Activated naive CD8-positive, alpha-beta T cell (primary cell): ENCODE data around the gene GHITM.
"Not testable (repeated sequence)": the region's sequence is repeated elsewhere in the genome, so short reads cannot be mapped to it uniquely, and the experiment has no call there.

Source experiments
- H3K27ac Mint-ChIP-seq: one replicate; pipeline ENCODE4 v1.8.0; 2021; ENCODE audit warnings: mixed read lengths
- H3K27me3 Mint-ChIP-seq: one replicate; pipeline ENCODE4 v1.8.0; 2021; ENCODE audit warnings: mixed read lengths
- H3K36me3 Mint-ChIP-seq: one replicate; pipeline ENCODE4 v1.8.0; 2021; ENCODE audit warnings: mixed read lengths
- H3K4me1 Mint-ChIP-seq: one replicate; pipeline ENCODE4 v1.8.0; 2021; ENCODE audit warnings: low read depth, mixed read lengths
- H3K4me3 Mint-ChIP-seq: one replicate; pipeline ENCODE4 v1.8.0; 2021; ENCODE audit warnings: mild to moderate bottlenecking, mixed read lengths
- H3K9me3 Mint-ChIP-seq: one replicate; pipeline ENCODE4 v1.8.0; 2021; ENCODE audit warnings: low read depth, mixed read lengths

The GHITM gene

DNA sequence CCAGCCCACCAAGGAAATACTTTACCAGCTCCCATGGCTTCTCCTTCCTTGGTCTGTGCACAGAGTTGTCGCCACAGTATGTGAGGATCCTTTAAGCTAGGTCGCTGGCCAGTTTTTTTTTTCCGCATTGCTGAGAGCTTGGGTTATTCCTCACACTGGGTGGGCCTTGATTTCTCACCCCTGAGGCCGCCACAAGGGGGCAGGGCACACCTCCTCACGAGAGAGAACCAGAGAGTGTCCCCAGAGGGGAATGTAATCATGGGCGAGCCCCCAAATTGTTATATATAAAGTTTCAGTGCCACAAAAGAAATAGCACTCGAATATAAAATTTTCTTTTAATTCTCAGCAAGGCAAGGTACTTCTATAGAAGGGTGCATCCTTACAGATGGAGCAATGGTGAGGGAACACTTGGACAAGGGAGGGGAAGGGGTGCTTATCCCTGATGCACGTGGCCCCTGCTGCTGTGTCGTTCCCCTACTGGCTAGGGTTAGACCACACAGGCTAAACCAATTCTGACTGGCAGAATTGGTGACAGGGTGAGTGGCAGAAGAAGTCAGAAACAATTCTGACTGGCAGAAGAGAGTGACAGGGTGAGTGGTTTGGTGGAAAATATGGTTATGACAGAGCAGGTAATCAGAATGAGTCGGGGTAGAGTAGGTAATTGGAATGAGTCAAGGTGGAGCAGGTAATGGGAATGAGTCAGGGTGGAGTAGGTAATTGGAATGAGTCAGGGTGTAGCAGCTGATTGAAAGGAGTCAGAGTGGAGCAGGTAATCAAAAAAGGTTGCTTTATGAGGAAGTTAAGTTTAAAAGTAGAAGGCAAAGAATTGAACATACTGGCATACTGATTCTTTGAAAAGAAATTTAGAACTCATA is 13.2 kb upstream of the GHITM start:
- H3K4me3 Mint-ChIP-seq, H3K27ac Mint-ChIP-seq, H3K9me3 Mint-ChIP-seq, H3K4me1 Mint-ChIP-seq: not testable (repeated sequence)
- peaks cover 14% of the 10 kb centered on the region for H3K36me3 Mint-ChIP-seq
- peaks cover 23% of the 10 kb centered on the region for H3K27me3 Mint-ChIP-seq

- Mint-ChIP-seq H3K27me3 (peaks cover 23% of the 10 kb centered on the region), H3K4me1 (no peaks in the 10 kb centered on the region), H3K27ac (no peak overlapping the region), H3K9me3 (peaks cover 9% of the 10 kb centered on the region), H3K4me3 (no peak overlapping the region), H3K36me3 (peaks cover 14% of the 10 kb centered on the region)
Observed at GRCh38 chr10:84126785-84127167, 12.5 kb upstream of the GHITM start.

GRCh38 chr10:84135836-84136235 is 3.5 kb upstream of the GHITM start:
- H3K27ac Mint-ChIP-seq = no peak overlapping the region
- peaks cover 4% of the 10 kb centered on the region for H3K27me3 Mint-ChIP-seq
- H3K36me3 Mint-ChIP-seq = peaks cover 3% of the 10 kb centered on the region
- no peak overlapping the region for H3K4me3 Mint-ChIP-seq
- H3K9me3 Mint-ChIP-seq = no peaks in the 10 kb centered on the region
- peaks cover 24% of the 10 kb centered on the region for H3K4me1 Mint-ChIP-seq

DNA sequence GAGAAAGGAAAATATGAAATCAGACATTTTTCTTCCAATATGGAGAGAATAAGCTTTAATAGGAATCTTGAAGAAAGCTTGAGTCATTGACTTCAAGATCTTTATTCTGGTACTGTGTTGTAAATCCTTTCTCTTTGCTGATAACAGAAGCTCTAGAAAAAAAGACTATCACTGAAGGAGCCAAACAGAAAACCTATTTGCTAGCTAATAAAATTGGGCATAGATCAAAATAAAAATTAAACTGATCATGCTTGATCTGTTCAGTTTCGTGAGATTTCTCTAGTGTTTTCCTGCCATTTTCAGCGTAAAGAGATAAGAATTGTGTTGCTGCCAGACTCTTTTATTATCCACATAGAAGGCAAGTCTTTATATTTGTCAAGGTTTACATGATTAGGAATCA is 1.5 kb upstream of the GHITM start:
- H3K36me3 Mint-ChIP-seq = peaks cover 3% of the 10 kb centered on the region
- no peaks in the 10 kb centered on the region for H3K9me3 Mint-ChIP-seq
- H3K4me3 Mint-ChIP-seq = peak overlapping the region; percentile 95
- H3K4me1 Mint-ChIP-seq = peaks cover 39% of the 10 kb centered on the region
- no peaks in the 10 kb centered on the region for H3K27me3 Mint-ChIP-seq
- peak overlapping the region; percentile 99 for H3K27ac Mint-ChIP-seq

DNA sequence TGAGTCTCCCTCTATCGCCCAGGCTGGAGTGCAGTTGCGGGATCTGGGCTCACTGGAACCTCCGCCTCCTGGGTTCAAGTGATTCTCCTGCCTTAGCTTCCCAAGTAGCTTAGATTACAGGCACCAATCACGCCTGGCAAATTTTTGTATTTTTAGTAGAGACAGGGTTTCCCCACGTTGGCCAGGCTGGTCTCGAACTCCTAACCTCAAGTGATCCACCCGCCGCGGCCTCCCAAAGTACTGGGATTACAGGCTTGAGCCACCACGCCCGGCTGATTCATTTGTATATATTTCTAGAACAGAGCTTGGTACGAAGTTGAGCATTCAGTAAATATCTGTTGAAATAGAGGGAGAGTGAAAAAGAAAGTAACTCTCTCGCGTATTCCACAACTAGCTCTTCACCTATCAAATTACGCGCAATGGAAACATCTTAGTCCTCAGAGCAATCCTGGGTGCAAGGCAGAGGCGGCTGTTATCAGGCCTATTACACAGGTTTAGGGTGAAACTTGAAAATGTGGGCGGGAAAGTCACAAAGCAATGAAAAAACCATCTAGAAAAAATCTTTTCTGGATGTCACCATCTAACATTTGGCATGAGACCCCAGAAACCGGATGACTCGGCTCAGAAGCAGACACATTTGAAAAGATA is 707 bp upstream of the GHITM start:
- Mint-ChIP-seq H3K9me3 (no peaks in the 10 kb centered on the region), H3K36me3 (peaks cover 4% of the 10 kb centered on the region), H3K27me3 (no peaks in the 10 kb centered on the region), H3K4me1 (peaks cover 42% of the 10 kb centered on the region), H3K4me3 (peak overlapping the region; percentile 95), H3K27ac (peak overlapping the region; percentile 99)

- H3K9me3 Mint-ChIP-seq = no peaks in the 10 kb centered on the region
- H3K36me3 Mint-ChIP-seq = peaks cover 7% of the 10 kb centered on the region
Observed at GRCh38 chr10:84140036-84140379, 699 bp downstream of the GHITM start.

GRCh38 chr10:84147347-84147746 is 8.0 kb downstream of the GHITM start:
- peaks cover 3% of the 10 kb centered on the region for H3K36me3 Mint-ChIP-seq
- H3K4me1 Mint-ChIP-seq = peaks cover 20% of the 10 kb centered on the region
- H3K4me3 Mint-ChIP-seq = no peak overlapping the region
- H3K27ac Mint-ChIP-seq = no peak overlapping the region
- no peaks in the 10 kb centered on the region for H3K27me3 Mint-ChIP-seq
- no peaks in the 10 kb centered on the region for H3K9me3 Mint-ChIP-seq

More at GRCh38 chr10:84140036-84140379, 699 bp downstream of the GHITM start:
- Mint-ChIP-seq H3K4me3 (peak overlapping the region; percentile 95), H3K27ac (peak overlapping the region; percentile 99), H3K27me3 (no peaks in the 10 kb centered on the region), H3K4me1 (peaks cover 45% of the 10 kb centered on the region)

DNA sequence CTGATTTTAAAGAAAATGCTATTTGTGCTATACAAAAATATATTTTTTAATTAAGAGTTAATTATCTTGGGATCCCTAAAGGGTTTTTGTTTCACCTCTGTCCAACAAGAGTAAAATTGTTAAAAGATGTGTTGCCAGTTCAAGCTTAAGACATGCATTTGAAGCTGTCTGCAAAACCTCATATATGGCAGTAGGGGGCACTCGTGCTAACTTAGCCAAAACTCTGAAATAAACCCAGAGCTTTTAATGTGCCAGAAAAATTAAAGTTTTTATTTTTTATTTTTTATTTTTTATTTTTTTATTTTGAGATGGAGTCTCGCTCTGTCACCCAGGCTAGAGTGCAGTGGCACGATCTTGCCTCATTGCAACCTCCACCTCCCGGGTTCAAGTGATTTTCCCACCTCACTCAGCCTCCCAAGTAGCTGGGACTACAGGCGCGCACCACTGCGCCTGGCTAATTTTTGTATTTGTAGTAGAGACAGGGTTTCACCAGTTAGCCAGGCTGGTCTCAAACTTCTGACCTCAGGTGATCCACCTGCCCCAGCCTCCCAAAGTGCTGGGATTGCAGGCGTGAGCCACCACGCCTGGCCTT is 8.8 kb downstream of the GHITM start:
- not testable (repeated sequence) for H3K36me3 Mint-ChIP-seq, H3K4me3 Mint-ChIP-seq, H3K27ac Mint-ChIP-seq

GRCh38 chr10:84149854-84150253 is 10.5 kb downstream of the GHITM start:
- H3K27me3 Mint-ChIP-seq = no peaks in the 10 kb centered on the region
- H3K36me3 Mint-ChIP-seq = no peaks in the 10 kb centered on the region
- H3K4me1 Mint-ChIP-seq = peaks cover 21% of the 10 kb centered on the region
- H3K9me3 Mint-ChIP-seq = no peaks in the 10 kb centered on the region
- peak overlapping the region; percentile 46 for H3K27ac Mint-ChIP-seq
- H3K4me3 Mint-ChIP-seq = no peak overlapping the region

More for the DNA sequence above, 8.8 kb downstream of the GHITM start:
- not testable (repeated sequence) for H3K9me3 Mint-ChIP-seq, H3K27me3 Mint-ChIP-seq
- peaks cover 18% of the 10 kb centered on the region for H3K4me1 Mint-ChIP-seq

DNA sequence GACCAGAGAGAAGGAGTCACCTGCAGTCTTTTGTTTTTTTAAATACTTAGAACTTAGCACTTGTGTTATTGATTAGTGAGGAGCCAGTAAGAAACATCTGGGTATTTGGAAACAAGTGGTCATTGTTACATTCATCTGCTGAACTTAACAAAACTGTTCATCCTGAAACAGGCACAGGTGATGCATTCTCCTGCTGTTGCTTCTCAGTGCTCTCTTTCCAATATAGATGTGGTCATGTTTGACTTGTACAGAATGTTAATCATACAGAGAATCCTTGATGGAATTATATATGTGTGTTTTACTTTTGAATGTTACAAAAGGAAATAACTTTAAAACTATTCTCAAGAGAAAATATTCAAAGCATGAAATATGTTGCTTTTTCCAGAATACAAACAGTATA is 13.5 kb downstream of the GHITM start:
- H3K9me3 Mint-ChIP-seq = no peaks in the 10 kb centered on the region
- no peak overlapping the region for H3K4me3 Mint-ChIP-seq
- H3K36me3 Mint-ChIP-seq = peaks cover 2% of the 10 kb centered on the region
- no peaks in the 10 kb centered on the region for H3K27me3 Mint-ChIP-seq
- peak overlapping the region; percentile 83 for H3K27ac Mint-ChIP-seq
- peaks cover 32% of the 10 kb centered on the region for H3K4me1 Mint-ChIP-seq

DNA sequence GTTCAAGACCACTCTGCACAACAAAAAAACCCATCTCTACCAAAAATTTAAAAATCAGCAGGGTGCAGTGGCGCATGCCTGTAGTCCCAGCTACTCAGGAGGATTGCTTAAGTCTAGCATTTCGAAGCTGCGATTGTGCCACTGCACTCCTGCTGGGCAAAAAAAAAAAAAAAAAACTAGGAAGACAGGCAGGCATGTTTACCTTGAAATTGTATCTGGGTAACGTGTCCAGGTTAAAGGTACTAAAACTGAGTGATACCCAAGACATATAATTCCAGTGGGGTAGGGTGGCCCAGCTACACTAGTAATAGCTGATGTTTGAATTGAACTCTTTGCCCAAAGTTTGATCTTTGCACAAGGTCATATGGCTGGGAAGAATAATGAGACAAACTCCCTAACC is 16.2 kb downstream of the GHITM start:
- Mint-ChIP-seq H3K4me3 (no peak overlapping the region), H3K27me3 (no peaks in the 10 kb centered on the region), H3K4me1 (peaks cover 39% of the 10 kb centered on the region), H3K9me3 (no peaks in the 10 kb centered on the region), H3K27ac (peak overlapping the region; percentile 83), H3K36me3 (peaks cover 2% of the 10 kb centered on the region)

- Mint-ChIP-seq H3K27ac (peak overlapping the region; percentile 83), H3K4me3 (no peak overlapping the region), H3K36me3 (peaks cover 2% of the 10 kb centered on the region), H3K27me3 (no peaks in the 10 kb centered on the region), H3K4me1 (peaks cover 34% of the 10 kb centered on the region), H3K9me3 (no peaks in the 10 kb centered on the region)
Observed at GRCh38 chr10:84156009-84156408, 16.7 kb downstream of the GHITM start.

DNA sequence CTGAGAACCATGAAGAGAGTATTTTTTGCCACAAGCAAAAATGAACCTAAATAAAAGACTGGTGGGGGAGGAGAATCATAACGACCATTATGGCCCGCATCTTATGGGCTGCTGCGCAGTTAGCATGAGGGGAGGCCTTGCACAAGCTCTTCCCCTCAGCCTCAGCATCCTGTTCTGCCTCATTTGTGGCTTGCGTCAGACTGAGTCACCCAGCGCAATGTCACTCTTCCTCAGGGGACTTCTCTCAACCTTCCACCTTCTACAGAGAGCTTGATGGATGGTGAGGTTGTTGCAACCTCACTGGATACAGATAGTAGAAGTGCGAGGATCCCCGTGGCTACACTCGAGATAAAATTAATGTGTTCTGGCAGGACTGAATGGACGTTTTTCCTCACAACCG is 17.5 kb downstream of the GHITM start:
- H3K4me1 Mint-ChIP-seq = peaks cover 33% of the 10 kb centered on the region
- H3K27ac Mint-ChIP-seq = peak overlapping the region; percentile 83
- H3K36me3 Mint-ChIP-seq = peaks cover 2% of the 10 kb centered on the region
- peak overlapping the region; percentile 30 for H3K4me3 Mint-ChIP-seq
- H3K27me3 Mint-ChIP-seq = no peaks in the 10 kb centered on the region
- H3K9me3 Mint-ChIP-seq = no peaks in the 10 kb centered on the region

GRCh38 chr10:84158061-84158460 is 18.8 kb downstream of the GHITM start:
- Mint-ChIP-seq H3K4me1 (peaks cover 31% of the 10 kb centered on the region), H3K9me3 (no peaks in the 10 kb centered on the region), H3K36me3 (peaks cover 2% of the 10 kb centered on the region), H3K27me3 (peaks cover under 1% of the 10 kb centered on the region), H3K4me3 (no peak overlapping the region), H3K27ac (no peak overlapping the region)

DNA sequence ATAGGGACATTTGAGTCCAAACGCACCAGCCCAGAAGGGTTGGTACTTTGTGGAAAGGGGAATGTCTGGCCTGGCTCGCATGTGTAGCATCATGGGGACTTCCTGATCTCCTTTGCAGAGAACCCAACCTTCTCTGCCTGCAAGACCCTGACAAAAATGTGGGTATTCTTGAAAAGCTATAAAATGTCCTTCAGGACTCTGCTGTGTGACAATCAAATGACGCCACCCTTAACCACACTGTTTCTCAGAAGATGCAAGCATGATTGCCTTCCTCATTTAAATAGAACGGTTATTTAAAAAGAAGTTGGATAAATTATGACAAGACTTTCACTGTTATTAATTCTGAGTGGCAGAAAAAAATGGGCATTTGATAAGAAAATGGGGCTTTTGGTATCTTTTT is 19.2 kb downstream of the GHITM start:
- Mint-ChIP-seq H3K9me3 (no peaks in the 10 kb centered on the region), H3K36me3 (peaks cover 2% of the 10 kb centered on the region), H3K27ac (peak overlapping the region; percentile 54), H3K27me3 (peaks cover 3% of the 10 kb centered on the region), H3K4me3 (no peak overlapping the region), H3K4me1 (peaks cover 26% of the 10 kb centered on the region)
